Neural cell (in vitro differentiated cells): ENCODE data around the gene S100A16. TPM values are rescaled to one million over a fixed set of nuclear protein-coding genes. Genes with fewer than 3 reads are reported as not detected.

Source experiments
- H2AFZ ChIP-seq: fragments of 200-600, 300-800 bp; sonication (generic), shearing (Covaris generic); 2 replicates; pipeline ENCODE4 v1.6.0; 2014; ENCODE audit warnings: low read depth, mild to moderate bottlenecking, antibody characterized with exemption, low read length, moderate library complexity
- H3F3A ChIP-seq: fragments of 200-600 bp; shearing (Covaris generic); 2 replicates; pipeline ENCODE4 v1.6.1; 2016; ENCODE audit warnings: mild to moderate bottlenecking, moderate library complexity, mixed read lengths, antibody characterized with exemption, low read length; ENCODE audit not compliant: insufficient read depth, poor library complexity, severe bottlenecking
- H3K27ac ChIP-seq: fragments of 200-600, 300-800 bp; sonication (generic), shearing (Covaris generic); 2 replicates; pipeline ENCODE4 v1.5.1; 2014; ENCODE audit warnings: mild to moderate bottlenecking, low read length, moderate library complexity
- H3K27me3 ChIP-seq: fragments of 300-800, 200-600 bp; sonication (generic), shearing (Covaris generic); 2 replicates; pipeline ENCODE4 v1.6.0; 2014; ENCODE audit warnings: mild to moderate bottlenecking, low read depth, low read length, moderate library complexity; ENCODE audit not compliant: insufficient read depth
- H3K36me3 ChIP-seq: fragments of 300-800, 200-600 bp; sonication (generic), shearing (Covaris generic); 2 replicates; pipeline ENCODE4 v1.5.1; 2014; ENCODE audit warnings: mild to moderate bottlenecking, antibody characterized with exemption, low read length, moderate library complexity; ENCODE audit not compliant: insufficient read depth
- H3K4me2 ChIP-seq: fragments of 300-800, 200-600 bp; sonication (generic), shearing (Covaris generic); 2 replicates; pipeline ENCODE4 v1.6.0; 2014; ENCODE audit warnings: mild to moderate bottlenecking, low read length
- H3K4me3 ChIP-seq: fragments of 300-800, 200-600 bp; sonication (generic), shearing (Covaris generic); 2 replicates; pipeline ENCODE4 v1.5.1; 2014; ENCODE audit warnings: mild to moderate bottlenecking, low read length, moderate library complexity
- H3K79me2 ChIP-seq: fragments of 200-600 bp; shearing (Covaris generic); replicated peaks from 2 replicates; pipeline ENCODE4 v1.6.0; 2014; ENCODE audit warnings: mild to moderate bottlenecking, low read length, moderate library complexity; ENCODE audit not compliant: insufficient read depth
- H3K9ac ChIP-seq: fragments of 300-800, 200-600 bp; sonication (generic), shearing (Covaris generic); 2 replicates; pipeline ENCODE4 v1.6.1; 2016; ENCODE audit warnings: mild to moderate bottlenecking, low read length, mixed read lengths
- H3K9me2 ChIP-seq: fragments of 200-600 bp; shearing (Covaris generic); 2 replicates; pipeline ENCODE4 v1.6.1; 2016; ENCODE audit warnings: mild to moderate bottlenecking, low read length, mixed read lengths; ENCODE audit not compliant: insufficient read depth
- H3K9me3 ChIP-seq: fragments of 200-600, 300-800 bp; sonication (generic), shearing (Covaris generic); 2 replicates; pipeline ENCODE4 v1.6.1; 2016; ENCODE audit warnings: mild to moderate bottlenecking, mixed run types, low read length, moderate library complexity, mixed read lengths
- H4K20me1 ChIP-seq: fragments of 200-600 bp; shearing (Covaris generic); 2 replicates; pipeline ENCODE4 v1.6.1; 2016; ENCODE audit warnings: mild to moderate bottlenecking, mixed run types; ENCODE audit not compliant: insufficient read depth
- EP300 ChIP-seq: fragments of 450-650 bp; conservative IDR thresholded peaks from 2 replicates; pipeline ENCODE4 v1.6.1; 2014; ENCODE audit warnings: antibody characterized with exemption, mild to moderate bottlenecking, moderate library complexity; ENCODE audit not compliant: poor library complexity, severe bottlenecking
- EZH2 ChIP-seq: fragments of 200-600, 300-800 bp; shearing (Covaris generic), sonication (generic); IDR thresholded peaks from 2 replicates; pipeline ENCODE4 v1.6.1; 2014; ENCODE audit warnings: antibody characterized with exemption, low read length, borderline replicate concordance, mild to moderate bottlenecking; ENCODE audit not compliant: insufficient read depth, poor library complexity, severe bottlenecking
- MXI1 ChIP-seq: fragments of 450-650 bp; conservative IDR thresholded peaks from 2 replicates; pipeline ENCODE4 v1.6.1; 2014; ENCODE audit warnings: antibody characterized with exemption, mild to moderate bottlenecking; ENCODE audit not compliant: poor library complexity, severe bottlenecking
- POLR2AphosphoS5 ChIP-seq: IDR thresholded peaks from 2 replicates; pipeline ENCODE4 v1.6.1; 2012
- RAD21 ChIP-seq: fragments of 450-650 bp; conservative IDR thresholded peaks from 2 replicates; pipeline ENCODE4 v1.6.1; 2014; ENCODE audit warnings: antibody characterized with exemption, mild to moderate bottlenecking, moderate library complexity
- SMC3 ChIP-seq: fragments of 450-650 bp; conservative IDR thresholded peaks from 2 replicates; pipeline ENCODE4 v1.6.1; 2014; ENCODE audit warnings: antibody characterized with exemption, mild to moderate bottlenecking, moderate library complexity; ENCODE audit not compliant: poor library complexity
- TAF1 ChIP-seq: IDR thresholded peaks from 2 replicates; pipeline ENCODE4 v1.6.1; 2012; ENCODE audit warnings: low read depth
- polyA plus RNA-seq: library from polyadenylated mRNA; depleted of rRNA; stranded (reverse); fragments of >200 nt; gene quantifications from 2 replicates; pipeline ENCODE4 v1.2.3, GENCODE V29; 2014
- TF ChIP-seq, protein P1 (sequence below): fragments of 450-650 bp; IDR thresholded peaks from 2 replicates; pipeline ENCODE4 v1.5.1; 2014; ENCODE audit warnings: antibody characterized with exemption, mild to moderate bottlenecking, moderate library complexity; ENCODE audit not compliant: poor library complexity, severe bottlenecking
- TF ChIP-seq, protein P2 (sequence below): IDR thresholded peaks from 2 replicates; pipeline ENCODE4 v1.6.1; 2012; ENCODE audit warnings: borderline replicate concordance

Gene S100A16
- polyA plus RNA-seq, 1 donor from 2014 or later: not detected

DNA sequence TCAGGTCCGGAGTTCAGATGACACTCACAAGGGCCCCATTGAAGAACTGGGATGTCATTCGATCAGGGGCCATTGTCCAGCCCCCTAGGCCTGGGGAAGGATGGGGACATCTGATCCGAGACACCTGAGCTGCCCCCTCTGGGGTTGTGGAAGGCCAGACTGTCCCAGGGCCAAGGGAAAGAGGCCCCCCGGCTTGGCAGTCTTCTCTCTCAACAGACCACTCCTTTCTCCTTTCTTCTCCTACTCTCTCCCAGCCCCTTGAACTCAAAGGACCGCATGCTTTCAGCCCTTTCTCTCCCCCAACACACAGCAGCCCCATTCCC, 16.4 kb upstream of the S100A16 start:
- H3F3A ChIP-seq: no peaks in the 10 kb centered on the region
- H3K27me3 ChIP-seq: no peaks in the 10 kb centered on the region
- no peaks in the 10 kb centered on the region for H3K36me3 ChIP-seq
- H2AFZ ChIP-seq: no peak overlapping the region
- H3K4me2 ChIP-seq: no peak overlapping the region
- H3K79me2 ChIP-seq: peaks cover 3% of the 10 kb centered on the region
- H3K9me3 ChIP-seq: no peaks in the 10 kb centered on the region
- TF ChIP-seq RAD21 (no peak), SMC3 (no peak), EZH2 (no peak), POLR2AphosphoS5 (no peak), EP300 (no peak), MXI1 (no peak), TAF1 (no peak)
- TF ChIP-seq, protein P1, sequence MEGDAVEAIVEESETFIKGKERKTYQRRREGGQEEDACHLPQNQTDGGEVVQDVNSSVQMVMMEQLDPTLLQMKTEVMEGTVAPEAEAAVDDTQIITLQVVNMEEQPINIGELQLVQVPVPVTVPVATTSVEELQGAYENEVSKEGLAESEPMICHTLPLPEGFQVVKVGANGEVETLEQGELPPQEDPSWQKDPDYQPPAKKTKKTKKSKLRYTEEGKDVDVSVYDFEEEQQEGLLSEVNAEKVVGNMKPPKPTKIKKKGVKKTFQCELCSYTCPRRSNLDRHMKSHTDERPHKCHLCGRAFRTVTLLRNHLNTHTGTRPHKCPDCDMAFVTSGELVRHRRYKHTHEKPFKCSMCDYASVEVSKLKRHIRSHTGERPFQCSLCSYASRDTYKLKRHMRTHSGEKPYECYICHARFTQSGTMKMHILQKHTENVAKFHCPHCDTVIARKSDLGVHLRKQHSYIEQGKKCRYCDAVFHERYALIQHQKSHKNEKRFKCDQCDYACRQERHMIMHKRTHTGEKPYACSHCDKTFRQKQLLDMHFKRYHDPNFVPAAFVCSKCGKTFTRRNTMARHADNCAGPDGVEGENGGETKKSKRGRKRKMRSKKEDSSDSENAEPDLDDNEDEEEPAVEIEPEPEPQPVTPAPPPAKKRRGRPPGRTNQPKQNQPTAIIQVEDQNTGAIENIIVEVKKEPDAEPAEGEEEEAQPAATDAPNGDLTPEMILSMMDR: no peak
- TF ChIP-seq, protein P2, sequence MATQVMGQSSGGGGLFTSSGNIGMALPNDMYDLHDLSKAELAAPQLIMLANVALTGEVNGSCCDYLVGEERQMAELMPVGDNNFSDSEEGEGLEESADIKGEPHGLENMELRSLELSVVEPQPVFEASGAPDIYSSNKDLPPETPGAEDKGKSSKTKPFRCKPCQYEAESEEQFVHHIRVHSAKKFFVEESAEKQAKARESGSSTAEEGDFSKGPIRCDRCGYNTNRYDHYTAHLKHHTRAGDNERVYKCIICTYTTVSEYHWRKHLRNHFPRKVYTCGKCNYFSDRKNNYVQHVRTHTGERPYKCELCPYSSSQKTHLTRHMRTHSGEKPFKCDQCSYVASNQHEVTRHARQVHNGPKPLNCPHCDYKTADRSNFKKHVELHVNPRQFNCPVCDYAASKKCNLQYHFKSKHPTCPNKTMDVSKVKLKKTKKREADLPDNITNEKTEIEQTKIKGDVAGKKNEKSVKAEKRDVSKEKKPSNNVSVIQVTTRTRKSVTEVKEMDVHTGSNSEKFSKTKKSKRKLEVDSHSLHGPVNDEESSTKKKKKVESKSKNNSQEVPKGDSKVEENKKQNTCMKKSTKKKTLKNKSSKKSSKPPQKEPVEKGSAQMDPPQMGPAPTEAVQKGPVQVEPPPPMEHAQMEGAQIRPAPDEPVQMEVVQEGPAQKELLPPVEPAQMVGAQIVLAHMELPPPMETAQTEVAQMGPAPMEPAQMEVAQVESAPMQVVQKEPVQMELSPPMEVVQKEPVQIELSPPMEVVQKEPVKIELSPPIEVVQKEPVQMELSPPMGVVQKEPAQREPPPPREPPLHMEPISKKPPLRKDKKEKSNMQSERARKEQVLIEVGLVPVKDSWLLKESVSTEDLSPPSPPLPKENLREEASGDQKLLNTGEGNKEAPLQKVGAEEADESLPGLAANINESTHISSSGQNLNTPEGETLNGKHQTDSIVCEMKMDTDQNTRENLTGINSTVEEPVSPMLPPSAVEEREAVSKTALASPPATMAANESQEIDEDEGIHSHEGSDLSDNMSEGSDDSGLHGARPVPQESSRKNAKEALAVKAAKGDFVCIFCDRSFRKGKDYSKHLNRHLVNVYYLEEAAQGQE: no peak
- H3K9me2 ChIP-seq: no peaks in the 10 kb centered on the region
- H3K4me3 ChIP-seq: no peak overlapping the region
- H4K20me1 ChIP-seq: no peaks in the 10 kb centered on the region
- no peak overlapping the region for H3K27ac ChIP-seq
- H3K9ac ChIP-seq: no peak overlapping the region

DNA sequence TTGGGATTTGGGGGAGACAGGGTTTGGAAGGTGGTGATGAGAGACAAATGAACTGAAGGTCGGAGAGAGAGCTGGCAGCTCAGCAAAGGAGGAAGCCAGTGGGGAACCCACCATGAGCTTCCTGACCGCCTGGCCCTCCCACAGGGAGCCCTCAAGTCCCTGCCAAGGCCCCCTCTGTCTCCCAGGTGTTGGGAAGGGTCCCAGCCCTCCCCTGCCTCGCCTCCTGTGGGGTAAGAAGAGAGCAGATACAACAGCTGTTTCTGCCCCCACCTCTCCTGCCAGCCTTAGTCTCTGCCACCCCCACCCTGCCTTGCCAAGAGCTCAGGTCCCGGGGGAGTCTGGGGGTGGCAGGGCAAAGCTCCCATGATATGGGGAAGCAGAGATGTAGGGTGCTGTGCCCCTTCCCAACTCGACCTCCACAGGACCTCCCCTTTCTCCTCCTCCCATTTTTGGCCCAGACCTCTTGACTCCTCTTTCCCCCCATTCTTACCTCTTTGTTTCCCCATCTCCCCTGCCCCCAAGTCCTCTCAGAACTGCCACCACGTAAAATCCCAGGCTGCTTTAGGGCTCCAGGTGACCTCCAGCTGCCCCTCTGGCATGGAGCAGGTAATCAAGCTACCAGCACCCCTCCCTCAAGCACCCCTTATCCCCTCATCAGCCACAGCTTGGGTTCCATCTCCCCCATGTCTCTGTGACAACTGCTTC, 15.9 kb upstream of the S100A16 start:
- Histone ChIP-seq H3K9ac (no peak overlapping the region), H3K27me3 (no peaks in the 10 kb centered on the region), H3K79me2 (no peaks in the 10 kb centered on the region), H4K20me1 (no peaks in the 10 kb centered on the region), H3K36me3 (no peaks in the 10 kb centered on the region), H3K4me3 (no peak overlapping the region), H3K9me2 (no peaks in the 10 kb centered on the region), H3F3A (no peaks in the 10 kb centered on the region), H2AFZ (no peak overlapping the region), H3K9me3 (no peaks in the 10 kb centered on the region), H3K27ac (no peak overlapping the region), H3K4me2 (no peak overlapping the region)
- TF ChIP-seq EP300: no peak
- TF ChIP-seq TAF1: no peak
- no peak for TF ChIP-seq POLR2AphosphoS5
- no peak for TF ChIP-seq RAD21
- TF ChIP-seq, protein P1: no peak
- no peak for TF ChIP-seq MXI1
- TF ChIP-seq, protein P2: no peak
- no peak for TF ChIP-seq SMC3
- no peak for TF ChIP-seq EZH2
